22Rv1 (cell line): ENCODE data around the gene LPAR6.

Source experiments
- ZFX ChIP-seq: fragments of 450-650 bp; IDR thresholded peaks from 2 replicates; pipeline ENCODE4 v1.6.1; 2017; ENCODE audit warnings: antibody characterized with exemption, borderline replicate concordance
- TF ChIP-seq, protein P1 (sequence below): fragments of 450-650 bp; IDR thresholded peaks from 2 replicates; pipeline ENCODE4 v1.5.1; 2017; ENCODE audit warnings: mild to moderate bottlenecking

DNA sequence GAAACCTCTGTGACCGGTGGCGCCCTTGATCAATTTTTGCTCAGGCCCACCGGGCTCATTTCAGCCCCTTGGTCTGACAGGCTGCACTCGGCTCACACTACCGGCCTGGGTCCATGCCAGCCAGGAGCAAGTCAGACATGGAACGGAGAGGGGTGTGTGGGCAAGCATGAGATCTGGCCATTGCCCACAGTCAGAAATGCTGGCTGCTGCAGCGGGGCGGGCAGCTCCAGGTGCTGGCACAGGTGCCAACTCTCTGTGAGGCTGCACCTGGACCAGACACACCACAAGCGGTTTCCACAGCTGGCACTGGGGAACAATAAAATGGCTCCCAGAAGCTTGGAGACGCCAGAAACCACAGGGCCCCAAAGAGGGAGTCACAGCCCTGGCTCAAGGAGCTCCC lies 43.6 kb upstream of the LPAR6 start:
- TF ChIP-seq, protein P1, sequence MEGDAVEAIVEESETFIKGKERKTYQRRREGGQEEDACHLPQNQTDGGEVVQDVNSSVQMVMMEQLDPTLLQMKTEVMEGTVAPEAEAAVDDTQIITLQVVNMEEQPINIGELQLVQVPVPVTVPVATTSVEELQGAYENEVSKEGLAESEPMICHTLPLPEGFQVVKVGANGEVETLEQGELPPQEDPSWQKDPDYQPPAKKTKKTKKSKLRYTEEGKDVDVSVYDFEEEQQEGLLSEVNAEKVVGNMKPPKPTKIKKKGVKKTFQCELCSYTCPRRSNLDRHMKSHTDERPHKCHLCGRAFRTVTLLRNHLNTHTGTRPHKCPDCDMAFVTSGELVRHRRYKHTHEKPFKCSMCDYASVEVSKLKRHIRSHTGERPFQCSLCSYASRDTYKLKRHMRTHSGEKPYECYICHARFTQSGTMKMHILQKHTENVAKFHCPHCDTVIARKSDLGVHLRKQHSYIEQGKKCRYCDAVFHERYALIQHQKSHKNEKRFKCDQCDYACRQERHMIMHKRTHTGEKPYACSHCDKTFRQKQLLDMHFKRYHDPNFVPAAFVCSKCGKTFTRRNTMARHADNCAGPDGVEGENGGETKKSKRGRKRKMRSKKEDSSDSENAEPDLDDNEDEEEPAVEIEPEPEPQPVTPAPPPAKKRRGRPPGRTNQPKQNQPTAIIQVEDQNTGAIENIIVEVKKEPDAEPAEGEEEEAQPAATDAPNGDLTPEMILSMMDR, result no peak
- TF ChIP-seq ZFX, result no peak
